C4-2B (cell line): ENCODE data around the gene XPR1.

Source experiments
- H3K27ac ChIP-seq: fragments of 450-650 bp; 2 replicates; pipeline ENCODE4 v1.5.1; 2017
- CTCF ChIP-seq: fragments of 450-650 bp; conservative IDR thresholded peaks from 2 replicates; pipeline ENCODE4 v1.5.1; 2017; ENCODE audit warnings: mild to moderate bottlenecking
- ZFX ChIP-seq: fragments of 450-650 bp; IDR thresholded peaks from 2 replicates; pipeline ENCODE4 v1.6.1; 2017

Gene XPR1

DNA sequence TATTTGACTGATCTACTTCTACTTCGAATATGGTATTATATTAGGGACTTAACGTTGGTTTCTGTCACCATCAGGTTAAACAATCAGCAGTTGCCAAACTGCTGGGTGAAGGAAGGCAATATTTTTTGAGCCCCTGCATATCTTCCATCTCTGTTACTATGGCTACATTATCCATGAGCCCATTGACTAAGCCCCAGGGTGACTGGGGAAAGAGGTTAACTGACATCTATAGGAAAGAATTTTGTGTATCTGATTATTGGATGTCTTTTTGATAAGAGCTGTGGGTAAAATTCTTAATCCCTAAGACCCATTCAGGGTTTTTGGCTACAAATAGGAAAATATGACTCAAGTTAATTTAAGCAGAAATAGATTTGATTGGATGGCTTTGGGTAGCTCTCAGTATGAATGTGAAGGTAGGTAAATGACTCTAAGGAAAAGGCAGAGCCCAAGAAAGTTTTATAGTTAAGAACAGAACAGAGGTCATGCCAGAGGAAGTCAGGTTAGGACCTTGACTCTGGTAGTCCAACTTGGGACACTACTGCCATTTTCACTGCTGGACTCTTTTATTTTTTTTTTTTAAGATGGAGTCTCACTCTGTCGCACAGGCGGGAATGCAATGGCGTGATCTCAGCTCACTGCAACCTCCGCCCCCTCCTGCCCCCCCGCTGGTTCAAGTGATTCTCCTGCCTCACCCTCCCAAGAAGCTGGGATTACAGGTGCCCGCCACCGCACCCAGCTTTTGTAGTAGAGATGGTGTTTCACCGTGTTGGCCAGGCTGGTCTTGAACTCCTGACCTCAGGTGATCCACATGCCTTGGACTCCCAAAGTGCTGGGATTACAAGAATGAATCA is 8.9 kb upstream of the XPR1 start:
- TF ChIP-seq CTCF: no peak
- no peak for TF ChIP-seq ZFX

GRCh38 chr1:180623579-180624347 is 8.1 kb upstream of the XPR1 start:
- no peak overlapping the region for H3K27ac ChIP-seq
- TF ChIP-seq ZFX (no peak), CTCF (peak; percentile 36)

More for the DNA sequence above, 8.9 kb upstream of the XPR1 start:
- no peak overlapping the region for H3K27ac ChIP-seq

GRCh38 chr1:180626711-180627110 is 5.1 kb upstream of the XPR1 start:
- no peak overlapping the region for H3K27ac ChIP-seq
- TF ChIP-seq CTCF (no peak), ZFX (no peak)

GRCh38 chr1:180627411-180627810 is 4.4 kb upstream of the XPR1 start:
- TF ChIP-seq ZFX (no peak), CTCF (no peak)
- no peak overlapping the region for H3K27ac ChIP-seq

DNA sequence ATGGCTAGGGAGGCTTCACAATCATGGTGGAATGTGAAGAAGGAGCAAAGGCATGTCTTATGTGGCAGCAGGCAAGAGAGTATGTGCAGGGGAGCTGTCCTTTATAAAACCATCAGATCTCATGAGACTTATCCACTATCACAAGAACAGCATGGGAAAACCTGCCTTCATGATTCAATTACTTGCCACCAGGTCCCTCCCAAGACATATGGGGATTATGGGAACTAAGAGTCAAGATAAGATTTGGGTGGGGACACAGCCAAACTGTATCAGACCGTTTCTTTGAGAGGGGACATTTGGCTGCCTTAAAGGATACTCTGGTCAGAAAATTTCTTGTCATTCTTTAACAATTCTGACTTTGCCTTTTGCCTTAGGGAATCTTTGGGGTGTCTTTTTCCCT is 3.2 kb upstream of the XPR1 start:
- no peak overlapping the region for H3K27ac ChIP-seq
- TF ChIP-seq ZFX: no peak
- no peak for TF ChIP-seq CTCF

- no peak overlapping the region for H3K27ac ChIP-seq
- TF ChIP-seq ZFX (no peak), CTCF (no peak)
Observed at GRCh38 chr1:180630408-180631193, 1.2 kb upstream of the XPR1 start.
